ENCODE data around the gene SULT1E1. TPM values are rescaled to one million over a fixed set of nuclear protein-coding genes. Genes with fewer than 3 reads are reported as not detected.

The SULT1E1 gene
- total and polyA plus RNA-seq, 2 of the 8 experiments (the other 6 are each of a cell fraction or from before 2014, with no cell fraction given) = not detected

- H3K9me3 ChIP-seq (ENCODE audit: insufficient read depth in 2 of 2, low read depth in 1 of 2, low read length in 1 of 2) = no peaks in the 10 kb centered on the region
- no peak overlapping the region for H3K9ac ChIP-seq (replicated peaks in 1 of 4; ENCODE audit: extremely low read depth in 1 of 4, low read depth in 3 of 4, low read length in 3 of 4)
- no peak overlapping the region for H3K4me3 ChIP-seq (ENCODE audit: extremely low read depth in 1 of 4, insufficient read depth in 2 of 4, low read depth in 3 of 4, low read length in 4 of 4)
- H3K79me1 ChIP-seq (ENCODE audit: low read depth, low read length) = no peaks in the 10 kb centered on the region
- no peak overlapping the region for H2BK20ac ChIP-seq (ENCODE audit: low read length)
- TF ChIP-seq CBX5 (IDR thresholded peaks at IDR 0.05; ENCODE audit: low read depth, low read length) (no peak), MAX (IDR thresholded peaks at IDR 0.05) (no peak), SRF (IDR thresholded peaks at IDR 0.05; ENCODE audit: low read depth, low read length) (no peak), RXRA (IDR thresholded peaks at IDR 0.05; ENCODE audit: insufficient read depth, low read depth, low read length) (no peak), YY1 (IDR thresholded peaks at IDR 0.05; ENCODE audit: low read depth, low read length) (no peak), SIX5 (IDR thresholded peaks at IDR 0.05; ENCODE audit: low read depth, low read length) (no peak), PHF8 (conservative IDR thresholded peaks at IDR 0.05; ENCODE audit: low read depth, low read length) (no peak), HDAC6 (IDR thresholded peaks at IDR 0.05; ENCODE audit: low read depth, low read length) (no peak), ZNF274 (IDR thresholded peaks at IDR 0.05; ENCODE audit: borderline replicate concordance, extremely low read depth, low read length) (no peak), NRF1 (IDR thresholded peaks at IDR 0.05; ENCODE audit: low read depth, low read length) (no peak), SP2 (IDR thresholded peaks at IDR 0.05; ENCODE audit: low read length) (no peak), NANOG (IDR thresholded peaks at IDR 0.05; ENCODE audit: insufficient read depth, low read depth, low read length, poor library complexity, severe bottlenecking) (no peak), FOSL1 (IDR thresholded peaks at IDR 0.05; ENCODE audit: insufficient read depth, low read depth, low read length) (no peak)
- no peak overlapping the region for H2BK12ac ChIP-seq (ENCODE audit: low read depth, low read length)
- DNase-seq (ENCODE audit: low read depth in 1 of 2, low spot score in 2 of 2) (no peak), FAIRE-seq (no peak)
- H3K4ac ChIP-seq (replicated peaks; ENCODE audit: insufficient read length, low read depth, low read length) = no peak overlapping the region
- H3K79me2 ChIP-seq (ENCODE audit: control insufficient read depth in 1 of 2, insufficient read depth in 2 of 2, low read length in 2 of 2) = no peaks in the 10 kb centered on the region
- no peak overlapping the region for H2BK15ac ChIP-seq (ENCODE audit: low read length)
- H3K56ac ChIP-seq (replicated peaks; ENCODE audit: insufficient read length, low read depth, low read length) = no peak overlapping the region
- H3K14ac ChIP-seq (ENCODE audit: insufficient read length) = no peak overlapping the region
- H3K36me3 ChIP-seq (ENCODE audit: control insufficient read depth in 2 of 4, insufficient read depth in 4 of 4, low read length in 3 of 4) = no peaks in the 10 kb centered on the region
- H2AK5ac ChIP-seq (ENCODE audit: low read depth, low read length) = no peak overlapping the region
- ChIA-PET CTCF (ENCODE audit: partially characterized antibody) (interaction anchor here (0.6 kb wide), 1 partner anchor 485 kb away, joined by 3 read pairs; no protein-coding TSS in a partner anchor), POLR2A (ENCODE audit: partially characterized antibody) (interaction anchor here (1.2 kb wide), 1 partner anchor 12 kb away, joined by 3 read pairs; no protein-coding TSS in a partner anchor)
- no peak overlapping the region for H4K5ac ChIP-seq (ENCODE audit: insufficient read length, low read depth, low read length)
- H3K27ac ChIP-seq (ENCODE audit: low read depth, low read length) = no peak overlapping the region
- no peak overlapping the region for H2AFZ ChIP-seq (ENCODE audit: low read length)
- H3K4me2 ChIP-seq (ENCODE audit: insufficient read depth in 1 of 2, low read depth in 2 of 2, low read length in 2 of 2) = no peak overlapping the region
- no peak overlapping the region for H4K91ac ChIP-seq (replicated peaks; ENCODE audit: insufficient read length, low read length)
- H3K18ac ChIP-seq (ENCODE audit: extremely low read depth, low read length) = no peak overlapping the region
- no peaks in the 10 kb centered on the region for H3K27me3 ChIP-seq (replicated peaks in 1 of 4; ENCODE audit: control insufficient read depth in 3 of 4, extremely low read depth in 1 of 4, insufficient read depth in 3 of 4, low read length in 3 of 4)
- H3K4me1 ChIP-seq (replicated peaks in 1 of 4; ENCODE audit: control insufficient read depth in 3 of 4, insufficient read depth in 4 of 4, low read length in 3 of 4) = no peaks in the 10 kb centered on the region
- H4K20me1 ChIP-seq (replicated peaks in 1 of 2; ENCODE audit: control insufficient read depth in 1 of 2, insufficient read depth in 2 of 2, low read length in 2 of 2) = no peaks in the 10 kb centered on the region
- no peak overlapping the region for H3K23ac ChIP-seq (ENCODE audit: insufficient read length)
- no peak overlapping the region for H2BK120ac ChIP-seq (replicated peaks; ENCODE audit: low read depth, low read length)
- no peak overlapping the region for H2BK5ac ChIP-seq (ENCODE audit: low read depth, low read length)
- H3K23me2 ChIP-seq (ENCODE audit: low read depth, low read length) = no peaks in the 10 kb centered on the region
- no peak overlapping the region for H4K8ac ChIP-seq (ENCODE audit: extremely low read depth, insufficient read depth, low read length)
Observed at GRCh38 chr4:69793732-69794131, 66.2 kb downstream of the SULT1E1 start.
